Measurements from ENCODE around the gene NECAP2.
"Not testable (repeated sequence)": the region's sequence is repeated elsewhere in the genome, so short reads cannot be mapped to it uniquely, and the experiment has no call there.

DNA sequence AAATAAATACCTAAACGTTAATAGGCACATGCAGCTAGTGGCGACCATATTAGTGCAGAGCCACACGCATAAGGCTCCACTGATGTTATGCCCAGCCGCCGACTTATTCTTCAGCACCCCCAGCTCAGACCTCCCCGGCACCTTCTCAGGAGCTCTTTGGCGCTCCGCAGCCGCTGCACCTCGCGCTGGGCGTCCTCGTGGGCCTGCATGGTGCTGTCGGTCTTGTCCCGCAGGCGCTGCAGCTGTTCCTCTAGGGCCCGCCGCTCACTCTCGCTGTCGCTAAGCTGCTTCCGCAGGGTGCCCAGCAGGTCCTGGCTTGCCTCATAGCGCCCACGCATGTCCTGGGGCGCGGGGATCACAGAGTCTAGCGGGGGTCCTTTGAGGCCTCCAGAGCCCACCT, 42.6 kb downstream of the NECAP2 start:
- TF ChIP-seq, protein P1, sequence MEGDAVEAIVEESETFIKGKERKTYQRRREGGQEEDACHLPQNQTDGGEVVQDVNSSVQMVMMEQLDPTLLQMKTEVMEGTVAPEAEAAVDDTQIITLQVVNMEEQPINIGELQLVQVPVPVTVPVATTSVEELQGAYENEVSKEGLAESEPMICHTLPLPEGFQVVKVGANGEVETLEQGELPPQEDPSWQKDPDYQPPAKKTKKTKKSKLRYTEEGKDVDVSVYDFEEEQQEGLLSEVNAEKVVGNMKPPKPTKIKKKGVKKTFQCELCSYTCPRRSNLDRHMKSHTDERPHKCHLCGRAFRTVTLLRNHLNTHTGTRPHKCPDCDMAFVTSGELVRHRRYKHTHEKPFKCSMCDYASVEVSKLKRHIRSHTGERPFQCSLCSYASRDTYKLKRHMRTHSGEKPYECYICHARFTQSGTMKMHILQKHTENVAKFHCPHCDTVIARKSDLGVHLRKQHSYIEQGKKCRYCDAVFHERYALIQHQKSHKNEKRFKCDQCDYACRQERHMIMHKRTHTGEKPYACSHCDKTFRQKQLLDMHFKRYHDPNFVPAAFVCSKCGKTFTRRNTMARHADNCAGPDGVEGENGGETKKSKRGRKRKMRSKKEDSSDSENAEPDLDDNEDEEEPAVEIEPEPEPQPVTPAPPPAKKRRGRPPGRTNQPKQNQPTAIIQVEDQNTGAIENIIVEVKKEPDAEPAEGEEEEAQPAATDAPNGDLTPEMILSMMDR (conservative IDR thresholded peaks at IDR 0.05; ENCODE audit: low read length): not testable (repeated sequence)
- not testable (repeated sequence) for TF ChIP-seq EZH2phosphoT487 (IDR thresholded peaks at IDR 0.05; ENCODE audit: borderline replicate concordance, low read depth, low read length)

Data from OCI-LY7 (cell line).